GM12874 (cell line): ENCODE measurements around the gene CD74.

Experiments used
- TF ChIP-seq, protein P1 (sequence below): IDR thresholded peaks from 2 replicates; pipeline ENCODE4 v1.5.1; 2011; ENCODE audit warnings: low read depth, mild to moderate bottlenecking, control low read depth, low read length, moderate library complexity; ENCODE audit not compliant: insufficient read depth

Gene CD74

DNA sequence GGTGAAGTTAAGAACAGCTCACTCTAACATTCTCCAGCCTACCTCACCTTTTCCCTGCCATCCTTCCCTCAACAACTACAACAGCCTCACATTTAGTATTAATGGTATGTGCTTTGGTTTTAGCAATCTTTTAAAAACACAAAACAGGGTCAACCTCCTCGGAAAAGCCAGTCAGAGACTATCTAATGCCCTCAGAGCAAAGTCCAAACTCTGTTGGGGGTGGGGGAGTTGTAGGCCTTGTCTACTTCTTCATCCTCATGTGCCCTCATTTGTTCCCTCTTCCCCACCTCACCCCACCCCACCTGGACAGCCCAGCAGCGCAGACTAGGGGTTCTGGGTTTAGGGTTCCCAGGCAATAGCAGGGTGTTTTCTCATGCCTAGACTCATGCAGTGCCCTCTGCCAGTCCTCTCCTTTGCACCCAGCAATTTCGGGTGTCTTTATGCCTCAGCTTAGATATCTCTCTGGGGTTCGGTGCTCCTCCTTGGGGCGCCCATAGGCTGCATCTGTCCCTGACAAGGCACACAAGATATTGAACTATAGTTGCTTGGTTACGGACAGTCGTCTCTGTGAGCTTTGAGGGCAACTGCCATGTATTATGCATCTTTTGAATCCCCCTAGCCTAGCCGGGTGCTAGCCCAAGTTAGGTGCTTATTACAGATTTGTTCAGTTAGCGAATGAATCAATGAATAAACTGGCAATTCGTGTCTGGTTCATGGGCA lies 56.0 kb downstream of the CD74 start:
- TF ChIP-seq, protein P1, sequence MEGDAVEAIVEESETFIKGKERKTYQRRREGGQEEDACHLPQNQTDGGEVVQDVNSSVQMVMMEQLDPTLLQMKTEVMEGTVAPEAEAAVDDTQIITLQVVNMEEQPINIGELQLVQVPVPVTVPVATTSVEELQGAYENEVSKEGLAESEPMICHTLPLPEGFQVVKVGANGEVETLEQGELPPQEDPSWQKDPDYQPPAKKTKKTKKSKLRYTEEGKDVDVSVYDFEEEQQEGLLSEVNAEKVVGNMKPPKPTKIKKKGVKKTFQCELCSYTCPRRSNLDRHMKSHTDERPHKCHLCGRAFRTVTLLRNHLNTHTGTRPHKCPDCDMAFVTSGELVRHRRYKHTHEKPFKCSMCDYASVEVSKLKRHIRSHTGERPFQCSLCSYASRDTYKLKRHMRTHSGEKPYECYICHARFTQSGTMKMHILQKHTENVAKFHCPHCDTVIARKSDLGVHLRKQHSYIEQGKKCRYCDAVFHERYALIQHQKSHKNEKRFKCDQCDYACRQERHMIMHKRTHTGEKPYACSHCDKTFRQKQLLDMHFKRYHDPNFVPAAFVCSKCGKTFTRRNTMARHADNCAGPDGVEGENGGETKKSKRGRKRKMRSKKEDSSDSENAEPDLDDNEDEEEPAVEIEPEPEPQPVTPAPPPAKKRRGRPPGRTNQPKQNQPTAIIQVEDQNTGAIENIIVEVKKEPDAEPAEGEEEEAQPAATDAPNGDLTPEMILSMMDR, result no peak

DNA sequence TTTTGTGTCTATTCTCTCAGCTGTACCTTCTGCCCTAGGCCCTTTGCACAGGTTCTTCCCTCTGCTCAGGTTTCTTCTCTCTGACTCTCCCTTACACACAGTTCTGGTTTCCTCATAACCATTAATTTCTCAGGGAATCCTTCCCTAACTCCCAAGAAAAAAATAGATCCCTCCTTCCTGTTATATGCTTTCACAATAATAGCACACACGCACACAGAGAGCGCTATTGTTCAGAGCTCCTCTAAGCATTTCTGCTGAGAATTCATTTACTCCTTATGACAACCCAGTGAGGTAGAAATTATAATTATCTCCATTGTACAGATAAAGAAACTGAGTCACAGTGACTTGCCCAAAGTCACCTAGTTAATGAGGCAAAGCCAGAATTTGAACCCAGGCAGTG lies 56.9 kb downstream of the CD74 start:
- TF ChIP-seq, protein P1, result no peak

GRCh38 chr5:150353032-150353675 lies 59.6 kb downstream of the CD74 start:
- TF ChIP-seq, protein P1, result no peak

DNA sequence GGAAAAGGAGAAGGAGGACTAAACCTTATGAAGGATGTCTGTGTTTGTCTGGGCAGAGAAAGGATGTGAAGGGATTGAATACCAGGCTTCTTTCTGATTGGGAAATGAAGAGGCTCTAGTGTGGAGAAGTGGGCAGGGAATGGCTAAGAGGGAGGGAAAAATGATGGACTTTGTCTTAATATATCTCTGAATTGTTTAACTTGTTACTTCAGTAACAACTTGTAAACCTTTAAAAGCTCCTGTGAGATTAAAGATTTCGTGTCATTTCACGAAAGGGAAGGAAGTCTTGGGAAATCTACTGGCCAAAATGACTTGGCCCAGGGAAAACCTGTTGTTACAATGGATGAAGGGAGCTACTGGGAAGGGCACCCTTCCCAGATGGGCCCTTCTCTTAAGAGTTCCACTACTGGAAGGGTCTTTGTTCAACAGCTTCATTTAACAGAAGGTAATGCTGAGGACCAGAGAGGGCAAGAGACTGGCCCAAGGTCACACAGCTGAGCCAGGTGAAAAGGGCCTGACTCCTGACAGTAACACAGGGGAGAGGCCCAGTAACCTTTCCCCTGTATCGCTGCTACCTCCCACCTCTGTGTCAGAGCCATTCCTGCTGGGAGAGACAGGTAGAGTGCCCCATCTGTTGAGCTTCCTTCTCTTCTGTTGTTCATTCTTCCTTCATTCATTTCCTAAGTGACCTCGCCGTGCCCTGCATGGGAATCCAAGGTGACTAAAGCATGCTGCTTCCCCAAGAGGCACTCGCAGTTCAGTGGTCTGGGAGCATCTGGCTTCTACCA lies 60.3 kb downstream of the CD74 start:
- TF ChIP-seq, protein P1, result no peak
